PC-3 (cell line): ENCODE results near the gene C5AR1.
A peak's percentile ranks its signal among the peaks of the same experiment; 100 is the strongest.

Source experiments
- CTCF ChIP-seq: fragments of 300-600 bp; sonication (generic); conservative IDR thresholded peaks from 2 replicates; pipeline ENCODE4 v1.5.1; 2017; ENCODE audit warnings: antibody characterized with exemption, low read depth, mild to moderate bottlenecking, low read length
- EZH2 ChIP-seq: fragments of 300-600 bp; sonication (generic); IDR thresholded peaks from one replicate; pipeline ENCODE4 v1.6.1; 2017; ENCODE audit warnings: antibody characterized with exemption, mild to moderate bottlenecking, low read length; ENCODE audit not compliant: unreplicated experiment
- EZH2phosphoT487 ChIP-seq: fragments of 300-600 bp; sonication (generic); IDR thresholded peaks from 2 replicates; pipeline ENCODE4 v1.6.1; 2018; ENCODE audit warnings: mild to moderate bottlenecking, antibody characterized with exemption, low read length, borderline replicate concordance

- peak; percentile 76 for TF ChIP-seq CTCF
- no peak for TF ChIP-seq EZH2phosphoT487
- TF ChIP-seq EZH2: no peak
Measured at GRCh38 chr19:47284324-47284899, 25.2 kb upstream of the C5AR1 start.
